GM18526 (cell line): ENCODE measurements around the gene CST9.

Experiments used
- POLR2A ChIP-seq: IDR thresholded peaks from 3 replicates; pipeline ENCODE4 v1.6.1; 2011; ENCODE audit not compliant: insufficient read length; ENCODE audit errors: extremely low read depth

The CST9 gene

DNA sequence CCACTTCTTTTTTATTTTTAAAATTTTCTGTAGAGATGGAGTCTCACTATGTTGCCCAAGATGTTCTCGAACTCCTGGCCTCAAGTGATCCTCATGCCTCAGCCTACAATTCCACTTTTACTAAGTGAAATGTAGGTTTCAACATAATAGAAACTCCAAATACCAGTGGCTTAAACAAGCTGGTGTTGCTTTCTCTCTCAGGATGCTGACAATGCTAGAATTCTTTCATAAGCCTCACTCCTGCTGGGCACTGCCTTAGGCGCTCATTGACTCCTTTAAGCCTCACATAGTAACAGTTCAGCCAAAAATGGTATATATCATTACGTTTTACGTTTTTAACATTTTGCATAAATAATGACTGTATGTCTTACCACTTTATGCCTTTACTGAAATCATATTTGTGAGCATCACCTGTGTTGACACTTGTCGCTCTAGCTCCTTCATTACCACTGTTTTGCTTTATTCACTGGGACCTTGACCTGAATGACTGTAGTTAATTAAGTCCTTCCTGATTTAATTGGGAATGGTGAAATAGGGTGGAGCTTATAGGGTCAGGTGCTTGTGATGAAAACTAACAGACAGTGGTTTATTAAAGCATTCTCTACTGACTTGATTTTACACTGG, 3.9 kb upstream of the CST9 start:
- TF ChIP-seq POLR2A: no peak

- no peak for TF ChIP-seq POLR2A
These were observed 2.6 kb upstream of the CST9 start for GRCh38 chr20:23608251-23608846.

GRCh38 chr20:23607497-23608245, 2.0 kb upstream of the CST9 start:
- no peak for TF ChIP-seq POLR2A

GRCh38 chr20:23606652-23607049, 934 bp upstream of the CST9 start:
- TF ChIP-seq POLR2A: no peak

GRCh38 chr20:23604306-23604705, 1.4 kb downstream of the CST9 start:
- TF ChIP-seq POLR2A: no peak

DNA sequence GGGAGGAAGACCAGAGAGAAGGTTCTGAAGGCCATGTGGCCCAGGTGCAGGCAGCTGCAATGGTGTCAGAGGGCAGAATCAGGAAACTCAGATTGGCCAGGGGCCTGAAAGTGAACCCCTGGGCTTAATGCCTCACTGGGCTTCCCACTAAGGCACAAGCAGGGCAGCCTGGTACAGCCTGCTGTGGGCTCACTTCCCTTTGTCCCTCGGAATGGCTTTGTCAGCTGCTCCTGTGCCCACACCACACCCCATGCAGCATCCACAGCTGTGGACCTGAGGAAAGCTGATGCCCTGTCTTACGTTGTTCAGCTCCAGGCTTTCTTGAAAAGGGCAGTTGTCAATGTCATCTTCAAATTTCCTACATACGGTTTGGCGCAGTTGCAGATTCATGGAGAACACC, 2.4 kb downstream of the CST9 start:
- no peak for TF ChIP-seq POLR2A

GRCh38 chr20:23602699-23603098, 3.0 kb downstream of the CST9 start:
- no peak for TF ChIP-seq POLR2A

DNA sequence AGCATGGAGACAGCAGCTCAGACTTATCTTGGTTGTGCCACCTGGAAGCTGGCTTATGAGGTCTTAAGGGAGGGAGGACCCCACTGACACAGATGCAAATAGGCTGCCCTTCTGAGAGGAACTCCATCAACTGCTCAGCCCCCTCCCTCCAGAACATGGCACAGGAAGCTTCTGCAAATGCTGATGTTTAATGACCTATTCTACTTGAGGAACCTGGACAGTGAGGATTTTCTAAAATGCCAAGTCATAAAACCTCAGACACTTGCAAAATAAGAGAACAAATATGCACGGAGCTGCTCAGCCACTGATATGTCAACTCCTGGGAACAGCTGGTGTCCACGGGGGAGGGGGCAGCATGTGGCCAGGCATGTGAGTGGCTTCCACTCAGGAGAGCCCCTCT, 3.5 kb downstream of the CST9 start:
- TF ChIP-seq POLR2A: no peak

DNA sequence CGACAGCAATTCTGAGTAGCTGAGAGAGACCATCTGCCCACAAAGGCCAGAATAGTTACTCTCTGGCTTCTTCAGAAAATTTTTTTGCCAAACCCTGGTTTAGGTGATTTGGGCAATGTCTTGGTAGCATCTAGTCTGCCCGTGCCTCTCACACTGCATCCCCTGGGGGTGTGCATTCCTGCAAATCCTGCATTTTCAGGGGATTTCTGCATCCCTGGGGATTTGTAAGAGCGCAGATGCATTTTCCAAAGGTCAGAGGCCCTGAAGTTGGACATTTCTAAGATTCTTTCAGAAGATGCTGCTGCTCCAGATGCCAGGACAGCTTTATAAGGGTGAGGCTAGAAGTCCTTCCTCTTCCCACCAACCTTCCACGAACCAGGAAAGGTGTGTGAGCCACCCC, 4.0 kb downstream of the CST9 start:
- no peak for TF ChIP-seq POLR2A

GRCh38 chr20:23598481-23598880, 7.2 kb downstream of the CST9 start:
- TF ChIP-seq POLR2A: no peak

DNA sequence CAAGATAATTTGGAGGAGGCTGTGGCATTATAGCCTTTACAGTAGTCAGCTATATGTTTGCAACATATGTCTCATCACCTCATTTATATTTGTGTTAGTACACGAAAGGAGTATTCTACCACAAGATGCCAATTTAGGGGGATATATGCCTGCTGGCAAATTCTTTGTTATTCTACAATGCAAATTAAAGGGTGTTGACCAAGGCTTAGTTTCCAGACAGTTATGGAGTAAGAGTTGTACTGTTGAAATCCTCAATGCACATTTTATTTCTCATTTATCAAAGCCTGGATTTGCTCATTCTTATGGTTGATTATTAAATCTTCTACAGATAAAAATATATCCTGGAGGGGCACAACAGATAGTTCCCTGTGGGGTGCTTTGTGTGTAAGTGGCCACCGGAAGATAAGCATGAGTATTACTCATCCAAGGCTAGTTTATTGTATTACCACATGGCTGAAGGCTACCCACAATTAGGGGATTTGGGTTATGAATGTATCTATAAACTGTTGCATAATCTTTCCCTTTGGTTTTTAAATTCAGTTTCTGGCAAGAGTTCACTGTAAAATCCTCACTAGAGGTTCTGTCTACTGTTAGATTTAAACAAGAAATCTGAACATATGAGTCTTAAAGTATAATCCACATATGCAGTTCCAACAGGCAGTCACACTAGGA, 9.0 kb downstream of the CST9 start:
- TF ChIP-seq POLR2A: no peak

DNA sequence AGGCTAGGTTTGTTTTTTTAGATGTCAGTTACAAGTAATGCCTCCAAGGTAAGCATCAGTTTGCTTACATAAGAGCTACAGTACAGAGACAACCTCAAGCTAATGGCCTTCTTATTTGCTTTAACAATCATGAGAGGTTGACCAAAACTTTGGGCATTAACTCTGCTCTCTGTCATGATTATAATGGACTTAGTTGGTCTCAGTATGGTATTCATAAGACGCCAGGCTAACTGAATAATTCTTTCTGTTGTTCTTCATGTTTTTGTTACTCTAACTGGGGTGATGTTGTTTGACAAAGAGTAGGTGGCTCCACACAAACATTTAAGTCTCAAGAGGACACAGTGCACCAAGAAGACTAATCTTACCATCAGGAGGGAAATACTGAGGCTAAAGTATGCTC, 9.8 kb downstream of the CST9 start:
- no peak for TF ChIP-seq POLR2A

- no peak for TF ChIP-seq POLR2A
These were observed 17.0 kb downstream of the CST9 start for GRCh38 chr20:23588434-23589403.

DNA sequence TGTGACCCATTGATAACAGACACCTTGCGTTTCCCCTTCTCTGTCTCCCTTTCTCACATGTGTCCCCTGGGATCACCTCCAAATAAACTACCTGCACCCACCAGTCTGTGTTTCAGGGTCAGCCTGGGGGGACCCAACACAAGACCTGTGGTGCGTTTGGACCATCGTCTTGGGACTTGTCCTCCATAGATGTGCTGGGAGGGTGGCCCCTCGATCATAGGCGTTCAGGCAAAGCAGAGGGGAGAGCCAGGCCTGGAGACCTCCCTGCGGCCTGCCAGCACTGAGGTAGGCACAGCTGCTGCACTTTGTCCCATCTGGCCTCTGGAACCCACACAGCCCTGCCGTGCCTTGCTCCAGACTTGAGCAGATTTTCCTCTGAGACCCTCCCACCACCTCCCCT, 18.1 kb downstream of the CST9 start:
- no peak for TF ChIP-seq POLR2A
